Measurements from ENCODE around the gene SAFB. TPM values are rescaled to one million over a fixed set of nuclear protein-coding genes. Genes with fewer than 3 reads are reported as not detected.

Gene SAFB
- total and polyA plus RNA-seq, 7 donors, result 51.3 to 88.9 (median 62.1) TPM

- WGBS, 3 donors, result 59 to 64% (median 60%) methylated on average over 15 to 17 of the region's 17 CpGs
- ATAC-seq (no peak), DNase-seq (no peak)
- TF ChIP-seq CTCF (IDR thresholded peaks at IDR 0.05), result no peak
- peak overlapping the region; percentile 83 for H3K4me3 ChIP-seq
- peaks cover 16% of the 10 kb centered on the region for H3K4me1 ChIP-seq
- H3K27ac ChIP-seq, result no peak overlapping the region
- H3K27me3 ChIP-seq (ENCODE audit: insufficient read depth in 3 of 3, low read length in 2 of 3), result no peaks in the 10 kb centered on the region
- intact Hi-C loops (cut with DNase I), result loop anchor here in 1 of 2 donors (10.0 kb wide), 2 partner anchors 57 to 693 kb away; partner anchors contain the start of genes ALKBH7, PSPN, SAFB and SAFB2
- H3K36me3 ChIP-seq (ENCODE audit: insufficient read depth in 1 of 2, low read depth in 1 of 2), result peaks cover 5 to 17% of the 10 kb centered on the region in 2 donors
- no peaks in the 10 kb centered on the region for H3K9me3 ChIP-seq
Observed at GRCh38 chr19:5681391-5682106, 58.7 kb downstream of the SAFB start.

GRCh38 chr19:5682107-5682482, 59.2 kb downstream of the SAFB start:
- H3K27ac ChIP-seq, result no peak overlapping the region
- WGBS, 3 donors, result 84 to 89% (median 89%) methylated on average over 3 of the region's 3 CpGs

GRCh38 chr19:5683177-5683886, 60.4 kb downstream of the SAFB start:
- Histone ChIP-seq H3K4me3 (no peak overlapping the region), H3K27me3 (ENCODE audit: insufficient read depth in 3 of 3, low read length in 2 of 3) (no peaks in the 10 kb centered on the region), H3K27ac (no peak overlapping the region), H3K36me3 (ENCODE audit: insufficient read depth in 1 of 2, low read depth in 1 of 2) (peaks cover 0 to 6% of the 10 kb centered on the region in 2 donors), H3K4me1 (peaks cover 14% of the 10 kb centered on the region), H3K9me3 (no peaks in the 10 kb centered on the region)
- DNase-seq (no peak), ATAC-seq (no peak)
- 89 to 91% (median 90%) methylated on average over 10 of the region's 10 CpGs for WGBS, 3 donors
- intact Hi-C loops (cut with DNase I), result loop anchor here in 1 of 2 donors (10.0 kb wide), 2 partner anchors 59 to 691 kb away; partner anchors contain the start of genes ALKBH7, PSPN, SAFB and SAFB2
- TF ChIP-seq CTCF (IDR thresholded peaks at IDR 0.05), result no peak

More at GRCh38 chr19:5682107-5682482, 59.2 kb downstream of the SAFB start:
- DNase-seq, result no peak
- ATAC-seq, result no peak
- peaks cover 14% of the 10 kb centered on the region for H3K4me1 ChIP-seq
- no peaks in the 10 kb centered on the region for H3K27me3 ChIP-seq (ENCODE audit: insufficient read depth in 3 of 3, low read length in 2 of 3)
- peaks cover 5 to 17% of the 10 kb centered on the region in 2 donors for H3K36me3 ChIP-seq (ENCODE audit: insufficient read depth in 1 of 2, low read depth in 1 of 2)
- intact Hi-C loops (cut with DNase I), result loop anchor here in 1 of 2 donors (10.0 kb wide), 2 partner anchors 57 to 693 kb away; partner anchors contain the start of genes ALKBH7, PSPN, SAFB and SAFB2
- no peak overlapping the region for H3K4me3 ChIP-seq
- H3K9me3 ChIP-seq, result no peaks in the 10 kb centered on the region
- TF ChIP-seq CTCF (IDR thresholded peaks at IDR 0.05), result no peak

GRCh38 chr19:5684694-5685430, 62.0 kb downstream of the SAFB start:
- intact Hi-C loops (cut with DNase I), result loop anchor here in 1 of 2 donors (10.0 kb wide), 2 partner anchors 60 to 690 kb away; partner anchors contain the start of genes ALKBH7, PSPN, SAFB and SAFB2
- DNase-seq, result no peak
- H3K27me3 ChIP-seq (ENCODE audit: insufficient read depth in 3 of 3, low read length in 2 of 3), result no peaks in the 10 kb centered on the region
- ATAC-seq, result no peak
- WGBS, 3 donors, result 85 to 89% (median 89%) methylated on average over 20 to 22 of the region's 22 CpGs
- no peaks in the 10 kb centered on the region for H3K36me3 ChIP-seq (ENCODE audit: insufficient read depth in 1 of 2, low read depth in 1 of 2)
- no peaks in the 10 kb centered on the region for H3K9me3 ChIP-seq
- H3K27ac ChIP-seq, result no peak overlapping the region
- H3K4me1 ChIP-seq, result peaks cover 8% of the 10 kb centered on the region
- H3K4me3 ChIP-seq, result no peak overlapping the region
- no peak for TF ChIP-seq CTCF (IDR thresholded peaks at IDR 0.05)

Measured in psoas muscle (tissue), 8 donors.